Endothelial cell of umbilical vein (primary cell): ENCODE results near the gene KRTAP3-3. TPM values are rescaled to one million over a fixed set of nuclear protein-coding genes. Genes with fewer than 3 reads are reported as not detected.

Experiments used
- BruUV-seq: library from RNA; stranded (reverse); fragments of 400-500 nt; replicated peaks from 2 replicates; lab custom pipeline; 2021; lab: Mats Ljungman, UMichigan
- CTCF ChIA-PET: fragments of 300-600, 350-600 bp; sonication (Branson Sonifier 250); formaldehyde crosslinking; loops from one replicate; lab custom pipeline; 2021; ENCODE audit warnings: antibody characterized with exemption, inconsistent platforms; lab: Charles Lee
- POLR2A ChIA-PET: fragments of 300-600, 350-600 bp; sonication (Branson Sonifier 250); formaldehyde crosslinking; loops from one replicate; lab custom pipeline; 2021; ENCODE audit warnings: antibody characterized with exemption, inconsistent platforms; lab: Charles Lee
- DNase-seq: peaks from one replicate; pipeline ENCODE4 v3.0.0-alpha.2; 2011; ENCODE audit warnings: low read depth, low spot score
- FAIRE-seq: peaks from 2 replicates; lab custom pipeline; 2011; peaks lifted over from hg19 to GRCh38; lab: Jason Lieb, UNC
- H2AFZ ChIP-seq: 2 replicates; pipeline ENCODE4 v1.6.0; 2012; ENCODE audit warnings: low read depth, low read length, control low read depth, inconsistent platforms
- H3K27ac ChIP-seq: 2 replicates; pipeline ENCODE4 v1.5.1; 2011; ENCODE audit warnings: low read depth, mild to moderate bottlenecking, control low read depth, low read length, moderate library complexity; ENCODE audit not compliant: insufficient read depth
- H3K27me3 ChIP-seq, 2 experiments: 2 replicates each; pipeline versions ENCODE4 v1.6.0 to v1.6.1; 2011; ENCODE audit warnings: low read length in 2 of 2, mixed read lengths in 1 of 2; ENCODE audit not compliant: control insufficient read depth in 2 of 2, insufficient read depth in 2 of 2
- H3K36me3 ChIP-seq, 2 experiments: 2 replicates in 1 of 2; 3 replicates in 1 of 2; pipeline ENCODE4 v1.5.1; 2011; ENCODE audit warnings: low read length in 2 of 2, mild to moderate bottlenecking in 1 of 2, moderate library complexity in 1 of 2; ENCODE audit not compliant: control insufficient read depth in 2 of 2, insufficient read depth in 2 of 2; ENCODE audit errors: extremely low read depth in 1 of 2
- H3K4me1 ChIP-seq: 3 replicates; pipeline ENCODE4 v1.5.1; 2011; ENCODE audit warnings: mild to moderate bottlenecking, low read length; ENCODE audit not compliant: control insufficient read depth, insufficient read depth; ENCODE audit errors: extremely low read depth
- H3K4me2 ChIP-seq: 2 replicates; pipeline ENCODE4 v1.6.1; 2011; ENCODE audit warnings: low read length, control low read depth, mixed read lengths; ENCODE audit not compliant: insufficient read depth
- H3K4me3 ChIP-seq, 3 experiments: fragments of 200-600 bp in 1 of 3; sonication (generic), shearing (Covaris generic) in 1 of 3; replicated peaks in 1 of 3; 2 replicates each; pipeline ENCODE4 v1.5.1; 2011 to 2016; ENCODE audit warnings: control low read depth in 3 of 3, low read length in 3 of 3, mild to moderate bottlenecking in 2 of 3, inconsistent platforms in 1 of 3, low read depth in 1 of 3, moderate library complexity in 1 of 3; ENCODE audit not compliant: insufficient read depth in 1 of 3
- H3K79me2 ChIP-seq: 2 replicates; pipeline ENCODE4 v1.6.0; 2012; ENCODE audit warnings: low read length, inconsistent platforms; ENCODE audit not compliant: control insufficient read depth, insufficient read depth
- H3K9ac ChIP-seq: replicated peaks from 2 replicates; pipeline ENCODE3; 2011; ENCODE audit warnings: low read length, control low read depth; ENCODE audit not compliant: insufficient read depth; ENCODE audit errors: extremely low read depth
- H3K9me1 ChIP-seq: replicated peaks from 3 replicates; pipeline ENCODE4 v1.6.0; 2011; ENCODE audit warnings: mild to moderate bottlenecking, low read length; ENCODE audit not compliant: control insufficient read depth, insufficient read depth; ENCODE audit errors: extremely low read depth
- H3K9me3 ChIP-seq: replicated peaks from 2 replicates; pipeline ENCODE4 v1.5.1; 2012; ENCODE audit warnings: low read length, inconsistent platforms; ENCODE audit not compliant: control insufficient read depth, insufficient read depth
- H4K20me1 ChIP-seq: replicated peaks from 2 replicates; pipeline ENCODE3; 2011; ENCODE audit warnings: mild to moderate bottlenecking, low read length; ENCODE audit not compliant: control insufficient read depth, insufficient read depth; ENCODE audit errors: extremely low read depth
- CTCF ChIP-seq, 2 donors: IDR thresholded peaks; 1 replicate in 1 of 2; 2 replicates in 1 of 2; pipeline ENCODE4 v1.5.1; 2011; ENCODE audit warnings: low read length in 2 of 2, mild to moderate bottlenecking in 2 of 2, moderate library complexity in 2 of 2, control low read depth in 1 of 2, inconsistent platforms in 1 of 2, low read depth in 1 of 2; ENCODE audit not compliant: insufficient read depth in 1 of 2; ENCODE audit errors: extremely low read depth in 1 of 2
- EZH2 ChIP-seq: IDR thresholded peaks from 2 replicates; pipeline ENCODE4 v1.6.1; 2012; ENCODE audit warnings: borderline replicate concordance, low read depth, mild to moderate bottlenecking, moderate library complexity, low read length, inconsistent platforms; ENCODE audit not compliant: severe bottlenecking
- FOS ChIP-seq: IDR thresholded peaks from 2 replicates; pipeline ENCODE4 v1.6.1; 2011; ENCODE audit warnings: mild to moderate bottlenecking, low read length, moderate library complexity, borderline replicate concordance; ENCODE audit not compliant: insufficient read depth
- GATA2 ChIP-seq: IDR thresholded peaks from 2 replicates; pipeline ENCODE4 v1.7.0; 2011; ENCODE audit warnings: low read depth, mild to moderate bottlenecking, moderate library complexity, mixed read lengths, low read length; ENCODE audit not compliant: insufficient read length, insufficient read depth
- JUN ChIP-seq: IDR thresholded peaks from 2 replicates; pipeline ENCODE4 v1.6.1; 2011; ENCODE audit warnings: borderline replicate concordance, low read depth; ENCODE audit not compliant: insufficient read length, insufficient read depth
- MYC ChIP-seq: IDR thresholded peaks from one replicate; pipeline ENCODE4 v1.6.1; 2011; ENCODE audit warnings: mild to moderate bottlenecking, low read depth, low read length
- POLR2A ChIP-seq: IDR thresholded peaks from 2 replicates; pipeline ENCODE4 v1.6.1; 2012; ENCODE audit warnings: low read depth, mild to moderate bottlenecking, control low read depth, low read length
- POLR2AphosphoS5 ChIP-seq: IDR thresholded peaks from 2 replicates; pipeline ENCODE4 v1.6.1; 2012; ENCODE audit warnings: low read depth, mild to moderate bottlenecking, control low read depth, low read length, moderate library complexity; ENCODE audit not compliant: insufficient read depth
- dilution Hi-C: fragments of 300-500 bp; cut with MboI; formaldehyde crosslinking; loops from one replicate; pipeline ENCODE4 v1.15.0; 2019; ENCODE audit warnings: low sequenced_read_pairs; ENCODE audit not compliant: extremely low pct_ligation_motif_present
- intact Hi-C: fragments of 100-400 bp; cut with micrococcal nuclease; formaldehyde crosslinking; loops from one replicate; pipeline ENCODE4 v1.10.0; 2022
- polyA plus RNA-seq, 4 experiments: library from polyadenylated mRNA; depleted of rRNA in 3 of 4; stranded (reverse) in 3 of 4; unstranded in 1 of 4; fragments of >200 nt; gene quantifications; 2 replicates each; pipeline versions ENCODE4 v1.2.1 to v1.2.3, GENCODE V29; 2011 to 2012; ENCODE audit warnings: missing spikeins in 1 of 4
- total RNA-seq: library from RNA; stranded (reverse); gene quantifications from 2 replicates; pipeline ENCODE4 v1.2.3, GENCODE V29; 2021
- TF ChIP-seq, protein P1 (sequence below): IDR thresholded peaks from 2 replicates; pipeline ENCODE4 v1.6.1; 2011; ENCODE audit not compliant: insufficient read depth, insufficient read length

The KRTAP3-3 gene
- total and polyA plus RNA-seq, 2 donors (not counting 3 experiments of a cell fraction or from before 2014, with no cell fraction given): not detected

- dilution Hi-C loops (no loop called here), intact Hi-C loops (loop anchor here (10.0 kb wide), 1 partner anchor 755 kb away; no protein-coding TSS in a partner anchor)
- no peak within 1 kb of the TSS for H3K4me2 ChIP-seq
- TF ChIP-seq EZH2 (no peak), POLR2AphosphoS5 (no peak), MYC (no peak), GATA2 (no peak), POLR2A (no peak), FOS (no peak), CTCF (IDR thresholded peaks at IDR 0.05; ENCODE audit: extremely low read depth in 1 of 2, insufficient read depth in 1 of 2, low read depth in 1 of 2, low read length in 2 of 2) (no peak), JUN (no peak)
- TF ChIP-seq, protein P1, sequence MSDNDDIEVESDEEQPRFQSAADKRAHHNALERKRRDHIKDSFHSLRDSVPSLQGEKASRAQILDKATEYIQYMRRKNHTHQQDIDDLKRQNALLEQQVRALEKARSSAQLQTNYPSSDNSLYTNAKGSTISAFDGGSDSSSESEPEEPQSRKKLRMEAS: no peak
- FAIRE-seq (no peak), DNase-seq (no peak)
- no TSS peak for BruUV-seq
- H3K9ac ChIP-seq: no peak within 1 kb of the TSS
- ChIA-PET CTCF (interaction anchor here (1.1 kb wide), 1 partner anchor 40 kb away, joined by 3 read pairs; no protein-coding TSS in a partner anchor), POLR2A (no interaction called here)
- no peaks in the 10 kb centered on the region for H3K4me1 ChIP-seq
- no peak within 1 kb of the TSS for H2AFZ ChIP-seq
- no peak within 1 kb of the TSS for H3K4me3 ChIP-seq
- H3K79me2 ChIP-seq: no peaks in the 10 kb centered on the region
- no peaks in the 10 kb centered on the region for H4K20me1 ChIP-seq
- no peaks in the 10 kb centered on the region for H3K36me3 ChIP-seq
- H3K27ac ChIP-seq: no peak within 1 kb of the TSS
- peaks cover 2% of the 10 kb centered on the region in 2 experiments for H3K27me3 ChIP-seq
- H3K9me3 ChIP-seq: no peaks in the 10 kb centered on the region
- no peaks in the 10 kb centered on the region for H3K9me1 ChIP-seq
Measured at GRCh38 chr17:41029633-41030245, 35.8 kb upstream of the KRTAP3-3 start, which contains the start of gene KRTAP1-4. KRTAP1-4 (minus strand) TSS chr17:41030195; CDS start chr17:41030078, 117 bp downstream.
